ENCODE measurements around the gene SUSD4. TPM values are rescaled to one million over a fixed set of nuclear protein-coding genes. Genes with fewer than 3 reads are reported as not detected.

The SUSD4 gene
- total and polyA plus RNA-seq, 2 experiments from 2014 or later: 5.6 to 8.3 TPM

- no peak for DNase-seq (ENCODE audit: low spot score)
- H4K20me1 ChIP-seq (ENCODE audit: insufficient read depth, poor library complexity, severe bottlenecking): no peaks in the 10 kb centered on the region
- no peaks in the 10 kb centered on the region for H3K36me3 ChIP-seq (replicated peaks; ENCODE audit: insufficient read depth, low read depth)
- H3K9me2 ChIP-seq (replicated peaks; ENCODE audit: insufficient read depth): no peaks in the 10 kb centered on the region
- H3K4me1 ChIP-seq (ENCODE audit: insufficient read depth): peaks cover 4% of the 10 kb centered on the region
- no peak overlapping the region for H3K4me2 ChIP-seq
- H3K27ac ChIP-seq: no peak overlapping the region
- 79% methylated on average over 6 of the region's 6 CpGs for WGBS (ENCODE audit: low lambda C conversion rate, missing lambda C conversion rate)
- no peaks in the 10 kb centered on the region for H3K9me3 ChIP-seq (ENCODE audit: low read depth)
- no peaks in the 10 kb centered on the region for H3K27me3 ChIP-seq
- H3K79me2 ChIP-seq: no peaks in the 10 kb centered on the region
- no peak overlapping the region for H2AFZ ChIP-seq
- no peak for TF ChIP-seq EZH2phosphoT487 (IDR thresholded peaks at IDR 0.05; ENCODE audit: low read depth, severe bottlenecking, unreplicated experiment)
- TF ChIP-seq EZH2 (IDR thresholded peaks at IDR 0.05; ENCODE audit: borderline replicate concordance): no peak
- TF ChIP-seq, protein P1, sequence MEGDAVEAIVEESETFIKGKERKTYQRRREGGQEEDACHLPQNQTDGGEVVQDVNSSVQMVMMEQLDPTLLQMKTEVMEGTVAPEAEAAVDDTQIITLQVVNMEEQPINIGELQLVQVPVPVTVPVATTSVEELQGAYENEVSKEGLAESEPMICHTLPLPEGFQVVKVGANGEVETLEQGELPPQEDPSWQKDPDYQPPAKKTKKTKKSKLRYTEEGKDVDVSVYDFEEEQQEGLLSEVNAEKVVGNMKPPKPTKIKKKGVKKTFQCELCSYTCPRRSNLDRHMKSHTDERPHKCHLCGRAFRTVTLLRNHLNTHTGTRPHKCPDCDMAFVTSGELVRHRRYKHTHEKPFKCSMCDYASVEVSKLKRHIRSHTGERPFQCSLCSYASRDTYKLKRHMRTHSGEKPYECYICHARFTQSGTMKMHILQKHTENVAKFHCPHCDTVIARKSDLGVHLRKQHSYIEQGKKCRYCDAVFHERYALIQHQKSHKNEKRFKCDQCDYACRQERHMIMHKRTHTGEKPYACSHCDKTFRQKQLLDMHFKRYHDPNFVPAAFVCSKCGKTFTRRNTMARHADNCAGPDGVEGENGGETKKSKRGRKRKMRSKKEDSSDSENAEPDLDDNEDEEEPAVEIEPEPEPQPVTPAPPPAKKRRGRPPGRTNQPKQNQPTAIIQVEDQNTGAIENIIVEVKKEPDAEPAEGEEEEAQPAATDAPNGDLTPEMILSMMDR (IDR thresholded peaks at IDR 0.05; ENCODE audit: poor library complexity): no peak
- no peak overlapping the region for H3K4me3 ChIP-seq
Measured at GRCh38 chr1:223248770-223249140, 115.2 kb downstream of the SUSD4 start.

- no peaks in the 10 kb centered on the region for H4K20me1 ChIP-seq (ENCODE audit: insufficient read depth, poor library complexity, severe bottlenecking)
- TF ChIP-seq, protein P1 (IDR thresholded peaks at IDR 0.05; ENCODE audit: poor library complexity): no peak
- TF ChIP-seq EZH2phosphoT487 (IDR thresholded peaks at IDR 0.05; ENCODE audit: low read depth, severe bottlenecking, unreplicated experiment): no peak
- no peak for TF ChIP-seq EZH2 (IDR thresholded peaks at IDR 0.05; ENCODE audit: borderline replicate concordance)
- peaks cover 4% of the 10 kb centered on the region for H3K4me1 ChIP-seq (ENCODE audit: insufficient read depth)
- DNase-seq (ENCODE audit: low spot score): no peak
- 75% methylated on average over 6 of the region's 6 CpGs for WGBS (ENCODE audit: low lambda C conversion rate, missing lambda C conversion rate)
- no peak overlapping the region for H3K4me2 ChIP-seq
- H3K9me2 ChIP-seq (replicated peaks; ENCODE audit: insufficient read depth): no peaks in the 10 kb centered on the region
- H3K9me3 ChIP-seq (ENCODE audit: low read depth): no peaks in the 10 kb centered on the region
- H3K27me3 ChIP-seq: no peaks in the 10 kb centered on the region
- no peaks in the 10 kb centered on the region for H3K36me3 ChIP-seq (replicated peaks; ENCODE audit: insufficient read depth, low read depth)
- no peaks in the 10 kb centered on the region for H3K79me2 ChIP-seq
- H3K27ac ChIP-seq: no peak overlapping the region
- H3K4me3 ChIP-seq: no peak overlapping the region
- no peak overlapping the region for H2AFZ ChIP-seq
Measured at GRCh38 chr1:223248001-223248769, 115.8 kb downstream of the SUSD4 start.

GRCh38 chr1:223246476-223247112 is 117.4 kb downstream of the SUSD4 start:
- no peak for DNase-seq (ENCODE audit: low spot score)
- Histone ChIP-seq H3K79me2 (no peaks in the 10 kb centered on the region), H4K20me1 (ENCODE audit: insufficient read depth, poor library complexity, severe bottlenecking) (no peaks in the 10 kb centered on the region), H3K9me2 (replicated peaks; ENCODE audit: insufficient read depth) (no peaks in the 10 kb centered on the region), H2AFZ (no peak overlapping the region), H3K27me3 (no peaks in the 10 kb centered on the region), H3K4me1 (ENCODE audit: insufficient read depth) (peaks cover 4% of the 10 kb centered on the region), H3K36me3 (replicated peaks; ENCODE audit: insufficient read depth, low read depth) (no peaks in the 10 kb centered on the region), H3K27ac (no peak overlapping the region), H3K4me3 (no peak overlapping the region), H3K9me3 (ENCODE audit: low read depth) (no peaks in the 10 kb centered on the region), H3K4me2 (no peak overlapping the region)
- TF ChIP-seq EZH2phosphoT487 (IDR thresholded peaks at IDR 0.05; ENCODE audit: low read depth, severe bottlenecking, unreplicated experiment): no peak
- TF ChIP-seq, protein P1 (IDR thresholded peaks at IDR 0.05; ENCODE audit: poor library complexity): no peak
- TF ChIP-seq EZH2 (IDR thresholded peaks at IDR 0.05; ENCODE audit: borderline replicate concordance): no peak
- WGBS (ENCODE audit: low lambda C conversion rate, missing lambda C conversion rate): 71% methylated on average over 5 of the region's 5 CpGs

Data from hepatocyte (in vitro differentiated cells).